ENCODE results near the gene DLG2. TPM values are rescaled to one million over a fixed set of nuclear protein-coding genes. Genes with fewer than 3 reads are reported as not detected.
"Not testable (repeated sequence)": the region's sequence is repeated elsewhere in the genome, so short reads cannot be mapped to it uniquely, and the experiment has no call there.

The DLG2 gene
- total and polyA plus RNA-seq, 11 donors: 2.4 to 13.9 (median 7.1) TPM

- WGBS, 4 donors: 48 to 59% (median 54%) methylated on average over 2 of the region's 2 CpGs
- no peaks in the 10 kb centered on the region for H3K27me3 ChIP-seq
- intact Hi-C loops (cut with DNase I): no loop called here
- H3K4me1 ChIP-seq: no peaks in the 10 kb centered on the region
- TF ChIP-seq CTCF (IDR thresholded peaks at IDR 0.05) (no peak), POLR2A (IDR thresholded peaks at IDR 0.05) (no peak)
- peaks cover 0 to 16% (median 0%) of the 10 kb centered on the region in 12 donors for H3K9me3 ChIP-seq
- no peaks in the 10 kb centered on the region for H3K36me3 ChIP-seq
- no peak overlapping the region for H3K4me3 ChIP-seq
- H3K27ac ChIP-seq: no peak overlapping the region
- no peak for DNase-seq
- ATAC-seq: peak in 1 of 4 donors; percentile 63
These were observed 833.8 kb downstream of the DLG2 start for GRCh38 chr11:84793318-84793717.

- intact Hi-C loops (cut with DNase I): no loop called here
These were observed 836.2 kb downstream of the DLG2 start for GRCh38 chr11:84790849-84791427.

DNA sequence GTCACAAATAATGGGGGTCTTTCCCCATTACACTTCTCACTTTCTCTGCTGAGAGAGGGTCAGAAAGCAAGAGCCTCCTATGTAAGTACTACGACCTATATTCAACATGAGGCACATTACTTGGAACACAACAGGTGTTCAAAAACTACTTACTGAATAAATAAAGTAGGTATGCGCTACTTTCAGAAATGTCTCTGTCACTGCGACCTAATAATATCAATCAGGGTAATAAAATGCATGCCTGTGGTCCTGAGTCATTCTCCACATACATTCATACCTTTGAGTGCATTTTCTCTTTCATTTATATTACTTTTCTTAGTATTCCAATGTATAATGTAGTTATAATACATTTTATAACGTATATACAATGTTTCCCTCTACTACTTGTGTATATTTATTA is 838.9 kb downstream of the DLG2 start:
- H3K4me1 ChIP-seq: no peaks in the 10 kb centered on the region
- H3K9me3 ChIP-seq: peaks cover 0 to 14% (median 0%) of the 10 kb centered on the region in 12 donors
- no peak for TF ChIP-seq CTCF (IDR thresholded peaks at IDR 0.05)
- H3K27me3 ChIP-seq: no peaks in the 10 kb centered on the region
- intact Hi-C loops (cut with DNase I): no loop called here
- ATAC-seq: no peak
- WGBS, 4 donors: 80 to 85% (median 82%) methylated on average over 4 of the region's 4 CpGs
- H3K36me3 ChIP-seq: no peaks in the 10 kb centered on the region
- no peak overlapping the region for H3K4me3 ChIP-seq
- no peak overlapping the region for H3K27ac ChIP-seq
- DNase-seq: no peak

More at GRCh38 chr11:84790849-84791427, 836.2 kb downstream of the DLG2 start:
- Histone ChIP-seq H3K27me3 (no peaks in the 10 kb centered on the region), H3K36me3 (no peaks in the 10 kb centered on the region), H3K27ac (no peak overlapping the region), H3K4me1 (no peaks in the 10 kb centered on the region), H3K4me3 (no peak overlapping the region), H3K9me3 (peaks cover 0 to 14% (median 0%) of the 10 kb centered on the region in 12 donors)
- 72 to 78% (median 77%) methylated on average over 4 of the region's 4 CpGs for WGBS, 4 donors
- TF ChIP-seq CTCF (IDR thresholded peaks at IDR 0.05): no peak
- TF ChIP-seq POLR2A (IDR thresholded peaks at IDR 0.05): no peak
- no peak for ATAC-seq
- no peak for DNase-seq

GRCh38 chr11:84784158-84784557 is 843.0 kb downstream of the DLG2 start:
- H3K27ac ChIP-seq; intact Hi-C loops (cut with DNase I); H3K4me3 ChIP-seq; DNase-seq; H3K27me3 ChIP-seq; H3K36me3 ChIP-seq; H3K4me1 ChIP-seq; H3K9me3 ChIP-seq; ATAC-seq: not testable (repeated sequence)
- 90 to 97% (median 94%) methylated on average over 4 of the region's 4 CpGs for WGBS, 4 donors

DNA sequence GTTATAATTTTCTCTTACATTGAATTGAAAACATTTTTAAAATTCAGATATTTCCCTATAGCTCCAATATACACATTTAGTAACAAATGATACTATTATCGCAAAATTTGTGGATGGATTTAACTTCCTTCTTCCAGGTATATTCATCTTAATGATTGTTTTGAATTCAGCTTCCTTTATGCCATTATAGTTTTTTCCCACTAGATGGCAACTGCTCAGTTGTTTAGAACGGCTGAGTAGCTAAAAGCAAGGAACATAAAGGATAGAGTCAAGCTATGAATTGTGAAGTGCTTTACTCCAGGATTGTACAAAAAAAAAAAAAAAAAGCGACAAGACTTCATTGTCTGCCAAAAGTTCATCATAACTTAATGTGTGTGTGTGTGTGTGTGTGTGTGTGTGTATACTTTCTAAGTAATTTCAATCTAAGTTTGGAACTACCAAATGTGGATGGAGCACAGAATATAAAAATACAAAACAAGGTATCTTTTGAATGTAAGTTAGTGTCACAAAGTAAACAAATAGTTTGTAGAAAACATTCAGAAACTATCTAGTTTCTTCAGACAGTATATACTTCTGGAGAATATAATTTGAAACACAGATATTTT is 846.4 kb downstream of the DLG2 start:
- peak in 11 of 12 donors; percentile 11 to 57 (median 43) for TF ChIP-seq CTCF (IDR thresholded peaks at IDR 0.05)
- no peak for TF ChIP-seq POLR2A (IDR thresholded peaks at IDR 0.05)
- H3K27me3 ChIP-seq: no peaks in the 10 kb centered on the region
- intact Hi-C loops (cut with DNase I): no loop called here
- H3K4me3 ChIP-seq: no peak overlapping the region
- H3K9me3 ChIP-seq: no peaks in the 10 kb centered on the region
- no peak overlapping the region for H3K27ac ChIP-seq
- H3K4me1 ChIP-seq: no peaks in the 10 kb centered on the region
- H3K36me3 ChIP-seq: no peaks in the 10 kb centered on the region
- no peak for DNase-seq
- 16 to 18% (median 18%) methylated on average over 3 of the region's 3 CpGs for WGBS, 4 donors
- no peak for ATAC-seq
